Lower leg skin (tissue), 4 donors: Measurements from ENCODE around the gene CISTR. TPM values are rescaled to one million over a fixed set of nuclear protein-coding genes. Genes with fewer than 3 reads are reported as not detected.
"Not testable (repeated sequence)": the region's sequence is repeated elsewhere in the genome, so short reads cannot be mapped to it uniquely, and the experiment has no call there.

Source experiments
- DNase-seq, 2 donors: peaks; one replicate each; pipeline ENCODE4 v3.0.0-alpha.2; 2019; ENCODE audit warnings: low spot score in 2 of 2
- H3K4me3 ChIP-seq: fragments of 200-600 bp; sonication (generic); 2 replicates; pipeline ENCODE4 v1.5.1; 2017; ENCODE audit warnings: mild to moderate bottlenecking, low read depth; ENCODE audit not compliant: poor library complexity, severe bottlenecking
- POLR2A ChIP-seq, 2 donors: fragments of 450-650 bp; IDR thresholded peaks; one replicate each; pipeline ENCODE4 v1.6.1; 2016 to 2017; ENCODE audit warnings: antibody characterized with exemption in 2 of 2, mild to moderate bottlenecking in 1 of 2, moderate library complexity in 1 of 2
- WGBS, 2 donors: methylation state at CpG; one replicate each; pipeline ENCODE4 v1.1.5; 2018; 5-methylcytosine and 5-hydroxymethylcytosine counted together
- intact Hi-C: fragments of 100-400 bp; cut with DNase I; formaldehyde crosslinking; loops from one replicate; pipeline ENCODE4 v1.15.0; 2023; ENCODE audit warnings: low total_unique reads
- total RNA-seq, 4 donors: library from RNA; depleted of rRNA; stranded (reverse); fragments of >200 nt; gene quantifications; one replicate each; pipeline ENCODE4 v1.1.0, GENCODE V29; 2016
- TF ChIP-seq, protein P1 (sequence below), 3 donors: fragments of 450-650 bp; IDR thresholded peaks; one replicate each; pipeline ENCODE4 v1.5.1; 2016; ENCODE audit warnings: antibody characterized with exemption in 3 of 3, mild to moderate bottlenecking in 3 of 3, moderate library complexity in 2 of 3

The CISTR gene
- total RNA-seq, 4 donors from 2014 or later = not detected

- DNase-seq = no peak
- TF ChIP-seq POLR2A (IDR thresholded peaks at IDR 0.05) = no peak
- TF ChIP-seq, protein P1, sequence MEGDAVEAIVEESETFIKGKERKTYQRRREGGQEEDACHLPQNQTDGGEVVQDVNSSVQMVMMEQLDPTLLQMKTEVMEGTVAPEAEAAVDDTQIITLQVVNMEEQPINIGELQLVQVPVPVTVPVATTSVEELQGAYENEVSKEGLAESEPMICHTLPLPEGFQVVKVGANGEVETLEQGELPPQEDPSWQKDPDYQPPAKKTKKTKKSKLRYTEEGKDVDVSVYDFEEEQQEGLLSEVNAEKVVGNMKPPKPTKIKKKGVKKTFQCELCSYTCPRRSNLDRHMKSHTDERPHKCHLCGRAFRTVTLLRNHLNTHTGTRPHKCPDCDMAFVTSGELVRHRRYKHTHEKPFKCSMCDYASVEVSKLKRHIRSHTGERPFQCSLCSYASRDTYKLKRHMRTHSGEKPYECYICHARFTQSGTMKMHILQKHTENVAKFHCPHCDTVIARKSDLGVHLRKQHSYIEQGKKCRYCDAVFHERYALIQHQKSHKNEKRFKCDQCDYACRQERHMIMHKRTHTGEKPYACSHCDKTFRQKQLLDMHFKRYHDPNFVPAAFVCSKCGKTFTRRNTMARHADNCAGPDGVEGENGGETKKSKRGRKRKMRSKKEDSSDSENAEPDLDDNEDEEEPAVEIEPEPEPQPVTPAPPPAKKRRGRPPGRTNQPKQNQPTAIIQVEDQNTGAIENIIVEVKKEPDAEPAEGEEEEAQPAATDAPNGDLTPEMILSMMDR (IDR thresholded peaks at IDR 0.05) = no peak
- intact Hi-C loops = no loop called here
- H3K4me3 ChIP-seq = no peak overlapping the region
These were observed 18.5 kb upstream of the CISTR start for GRCh38 chr12:53770281-53770680.

GRCh38 chr12:53768976-53769375 lies 17.2 kb upstream of the CISTR start:
- DNase-seq = no peak
- 81 to 86% methylated on average over 5 of the region's 5 CpGs for WGBS, 2 donors
- intact Hi-C loops = no loop called here
- TF ChIP-seq POLR2A (IDR thresholded peaks at IDR 0.05) = no peak
- TF ChIP-seq, protein P1 (IDR thresholded peaks at IDR 0.05) = no peak
- H3K4me3 ChIP-seq = no peak overlapping the region

GRCh38 chr12:53766881-53767280 lies 15.1 kb upstream of the CISTR start:
- intact Hi-C loops = no loop called here
- TF ChIP-seq, protein P1 (IDR thresholded peaks at IDR 0.05) = no peak
- TF ChIP-seq POLR2A (IDR thresholded peaks at IDR 0.05) = no peak
- WGBS, 2 donors = 77 to 89% methylated on average over 3 of the region's 3 CpGs
- no peak for DNase-seq
- no peak overlapping the region for H3K4me3 ChIP-seq

- TF ChIP-seq POLR2A (IDR thresholded peaks at IDR 0.05) = no peak
- TF ChIP-seq, protein P1 (IDR thresholded peaks at IDR 0.05) = no peak
- DNase-seq = no peak
- no peak overlapping the region for H3K4me3 ChIP-seq
- WGBS, 2 donors = 87 to 94% methylated on average over 2 of the region's 2 CpGs
- intact Hi-C loops = no loop called here
These were observed 14.1 kb upstream of the CISTR start for GRCh38 chr12:53765891-53766290.

GRCh38 chr12:53764615-53765014 lies 12.8 kb upstream of the CISTR start:
- intact Hi-C loops = no loop called here
- no peak for TF ChIP-seq POLR2A (IDR thresholded peaks at IDR 0.05)
- TF ChIP-seq, protein P1 (IDR thresholded peaks at IDR 0.05) = no peak
- DNase-seq = no peak
- WGBS, 2 donors = 89 to 92% methylated on average over 4 of the region's 4 CpGs
- no peak overlapping the region for H3K4me3 ChIP-seq

- 93 to 98% methylated on average over 3 of the region's 3 CpGs for WGBS, 2 donors
- intact Hi-C loops, H3K4me3 ChIP-seq, DNase-seq: not testable (repeated sequence)
These were observed 11.0 kb upstream of the CISTR start for GRCh38 chr12:53762793-53763192.
